K562 (cell line): ENCODE data around the gene ATP6V0A1. TPM values are rescaled to one million over a fixed set of nuclear protein-coding genes. Genes with fewer than 3 reads are reported as not detected.

Experiments used
- HMGXB4 ChIP-seq: sonication (generic); formaldehyde crosslinking; IDR thresholded peaks from 2 replicates; pipeline ENCODE4 v1.8.1; 2023; ENCODE audit warnings: mild to moderate bottlenecking, missing genetic modification reagents
- polyA plus RNA-seq, 8 experiments: library from polyadenylated mRNA; depleted of rRNA in 4 of 8; stranded (reverse) in 5 of 8; unstranded in 3 of 8; fragments of >200 nt; fragmentation: Nextera tagmentation in 2 of 8; fragmentation: Illumina TruSeq in 1 of 8; extraction: Ambion mirVana in 2 of 8; extraction: Trizol in 1 of 8; gene quantifications; 2 replicates each; pipeline versions ENCODE4 v1.2.1 to v1.2.3, GENCODE V29; 2011 to 2014; ENCODE audit warnings: inconsistent platforms in 1 of 8, missing spikeins in 1 of 8
- total RNA-seq, 7 experiments: library from RNA; depleted of rRNA in 6 of 7; stranded (reverse); fragments of >200 nt in 6 of 7; fragmentation: Illumina TruSeq in 2 of 7; extraction: Trizol in 2 of 7; gene quantifications; 2 replicates each; pipeline versions ENCODE4 v1.2.1 to v1.2.3, GENCODE V29; 2011 to 2021; ENCODE audit warnings: low replicate concordance in 1 of 7
- TF ChIP-seq, protein P1 (sequence below): fragments of 200-800 bp; sonication (Bioruptor generic); IDR thresholded peaks from 2 replicates; pipeline ENCODE4 v1.6.1; 2017; ENCODE audit warnings: missing genetic modification characterization, missing compliant biosample characterization

Gene ATP6V0A1
- total and polyA plus RNA-seq, 9 of the 15 experiments (the other 6 are each of a cell fraction or from before 2014, with no cell fraction given) = 11.8 to 158 (median 75.5) TPM

- TF ChIP-seq, protein P1, sequence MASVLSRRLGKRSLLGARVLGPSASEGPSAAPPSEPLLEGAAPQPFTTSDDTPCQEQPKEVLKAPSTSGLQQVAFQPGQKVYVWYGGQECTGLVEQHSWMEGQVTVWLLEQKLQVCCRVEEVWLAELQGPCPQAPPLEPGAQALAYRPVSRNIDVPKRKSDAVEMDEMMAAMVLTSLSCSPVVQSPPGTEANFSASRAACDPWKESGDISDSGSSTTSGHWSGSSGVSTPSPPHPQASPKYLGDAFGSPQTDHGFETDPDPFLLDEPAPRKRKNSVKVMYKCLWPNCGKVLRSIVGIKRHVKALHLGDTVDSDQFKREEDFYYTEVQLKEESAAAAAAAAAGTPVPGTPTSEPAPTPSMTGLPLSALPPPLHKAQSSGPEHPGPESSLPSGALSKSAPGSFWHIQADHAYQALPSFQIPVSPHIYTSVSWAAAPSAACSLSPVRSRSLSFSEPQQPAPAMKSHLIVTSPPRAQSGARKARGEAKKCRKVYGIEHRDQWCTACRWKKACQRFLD (CRISPR knock-in tag) = no peak
- TF ChIP-seq HMGXB4 = no peak
Measured at GRCh38 chr17:42531455-42532354, 73.0 kb downstream of the ATP6V0A1 start (continued).
